Hepatocyte (in vitro differentiated cells): Measurements from ENCODE around the gene ADISSP. TPM values are rescaled to one million over a fixed set of nuclear protein-coding genes. Genes with fewer than 3 reads are reported as not detected.

Experiments
- DNase-seq: peaks from one replicate; pipeline ENCODE4 v3.0.0-alpha.2; 2016; ENCODE audit warnings: low spot score
- H2AFZ ChIP-seq: fragments of 200-600 bp; sonication (generic); 2 replicates; pipeline ENCODE4 v1.6.0; 2016; ENCODE audit warnings: antibody characterized with exemption, mild to moderate bottlenecking
- H3K27ac ChIP-seq: fragments of 200-600 bp; sonication (generic); 2 replicates; pipeline ENCODE4 v1.5.1; 2016; ENCODE audit warnings: mild to moderate bottlenecking
- H3K27me3 ChIP-seq: fragments of 200-600 bp; sonication (generic); 2 replicates; pipeline ENCODE4 v1.6.1; 2016
- H3K36me3 ChIP-seq: fragments of 200-600 bp; sonication (generic); replicated peaks from 2 replicates; pipeline ENCODE4 v1.5.1; 2016; ENCODE audit warnings: low read depth; ENCODE audit not compliant: insufficient read depth
- H3K4me1 ChIP-seq: fragments of 200-600 bp; sonication (generic); 2 replicates; pipeline ENCODE4 v1.5.1; 2016; ENCODE audit warnings: mild to moderate bottlenecking, moderate library complexity; ENCODE audit not compliant: insufficient read depth
- H3K4me2 ChIP-seq: fragments of 200-600 bp; sonication (generic); 2 replicates; pipeline ENCODE4 v1.6.0; 2016
- H3K4me3 ChIP-seq: fragments of 200-600 bp; sonication (generic); 2 replicates; pipeline ENCODE4 v1.5.1; 2016; ENCODE audit warnings: mild to moderate bottlenecking
- H3K79me2 ChIP-seq: fragments of 200-600 bp; sonication (generic); 2 replicates; pipeline ENCODE4 v1.6.0; 2017; ENCODE audit warnings: mild to moderate bottlenecking
- H3K9me2 ChIP-seq: fragments of 200-600 bp; sonication (generic); replicated peaks from 2 replicates; pipeline ENCODE4 v1.6.0; 2017; ENCODE audit warnings: mild to moderate bottlenecking; ENCODE audit not compliant: insufficient read depth
- H3K9me3 ChIP-seq: fragments of 200-600 bp; sonication (generic); 2 replicates; pipeline ENCODE4 v1.5.1; 2016; ENCODE audit warnings: low read depth, mild to moderate bottlenecking
- H4K20me1 ChIP-seq: fragments of 200-600 bp; sonication (generic); 2 replicates; pipeline ENCODE4 v1.6.0; 2016; ENCODE audit warnings: mild to moderate bottlenecking; ENCODE audit not compliant: insufficient read depth, poor library complexity, severe bottlenecking
- CTCF ChIP-seq: fragments of 200-600 bp; sonication (generic); IDR thresholded peaks from 2 replicates; pipeline ENCODE4 v1.5.1; 2016; ENCODE audit warnings: antibody characterized with exemption, mild to moderate bottlenecking; ENCODE audit not compliant: poor library complexity
- EZH2 ChIP-seq: fragments of 200-600 bp; sonication (generic); IDR thresholded peaks from 2 replicates; pipeline ENCODE4 v1.6.1; 2016; ENCODE audit warnings: antibody characterized with exemption, mild to moderate bottlenecking, borderline replicate concordance
- EZH2phosphoT487 ChIP-seq: fragments of 200-600 bp; sonication (generic); IDR thresholded peaks from one replicate; pipeline ENCODE4 v1.6.1; 2018; ENCODE audit warnings: antibody characterized with exemption, mild to moderate bottlenecking, low read depth, moderate library complexity; ENCODE audit not compliant: unreplicated experiment, severe bottlenecking
- WGBS: methylation state at CpG from one replicate; pipeline ENCODE4 v1.1.6; 2016; ENCODE audit warnings: low lambda C conversion rate; ENCODE audit errors: missing lambda C conversion rate; 5-methylcytosine and 5-hydroxymethylcytosine counted together
- polyA plus RNA-seq: library from polyadenylated mRNA; unstranded; fragments of >200 nt; fragmentation: Nextera tagmentation; extraction: Ambion mirVana; gene quantifications from 2 replicates; pipeline ENCODE4 v1.2.1, GENCODE V29; 2016
- total RNA-seq: library from RNA; depleted of rRNA; stranded (reverse); fragments of >200 nt; gene quantifications from 2 replicates; pipeline ENCODE4 v1.2.3, GENCODE V29; 2014

ADISSP gene
- total and polyA plus RNA-seq, 2 experiments from 2014 or later: 9.6 to 36.0 TPM

- peaks cover 4% of the 10 kb centered on the region for H3K27me3 ChIP-seq
- no peaks in the 10 kb centered on the region for H3K9me2 ChIP-seq
- no peak for TF ChIP-seq EZH2phosphoT487
- no peak for TF ChIP-seq EZH2
- TF ChIP-seq CTCF: no peak
- no peaks in the 10 kb centered on the region for H3K36me3 ChIP-seq
- DNase-seq: peak; percentile 3
- no peaks in the 10 kb centered on the region for H4K20me1 ChIP-seq
- no peaks in the 10 kb centered on the region for H3K79me2 ChIP-seq
- no peak overlapping the region for H3K27ac ChIP-seq
- WGBS: 83% methylated on average over 19 of the region's 19 CpGs
- H3K4me1 ChIP-seq: no peaks in the 10 kb centered on the region
- H3K4me3 ChIP-seq: no peak overlapping the region
- no peak overlapping the region for H2AFZ ChIP-seq
- no peak overlapping the region for H3K4me2 ChIP-seq
- H3K9me3 ChIP-seq: no peaks in the 10 kb centered on the region
These were observed 28.3 kb downstream of the ADISSP start for GRCh38 chr20:3739054-3739925.

GRCh38 chr20:3738111-3739053 is 29.2 kb downstream of the ADISSP start:
- no peak overlapping the region for H2AFZ ChIP-seq
- H4K20me1 ChIP-seq: no peaks in the 10 kb centered on the region
- peaks cover 2% of the 10 kb centered on the region for H3K4me1 ChIP-seq
- no peak overlapping the region for H3K4me3 ChIP-seq
- H3K27ac ChIP-seq: no peak overlapping the region
- 50% methylated on average over 11 of the region's 11 CpGs for WGBS
- H3K36me3 ChIP-seq: no peaks in the 10 kb centered on the region
- no peaks in the 10 kb centered on the region for H3K27me3 ChIP-seq
- H3K4me2 ChIP-seq: no peak overlapping the region
- no peaks in the 10 kb centered on the region for H3K79me2 ChIP-seq
- no peaks in the 10 kb centered on the region for H3K9me3 ChIP-seq
- H3K9me2 ChIP-seq: no peaks in the 10 kb centered on the region
- DNase-seq: peak; percentile 3
- no peak for TF ChIP-seq EZH2phosphoT487
- no peak for TF ChIP-seq CTCF
- TF ChIP-seq EZH2: no peak

GRCh38 chr20:3735768-3736167 is 31.8 kb downstream of the ADISSP start:
- peak; percentile 3 for DNase-seq
- H3K27me3 ChIP-seq: peaks cover 3% of the 10 kb centered on the region
- no peaks in the 10 kb centered on the region for H3K9me3 ChIP-seq
- H3K4me1 ChIP-seq: peaks cover 2% of the 10 kb centered on the region
- no peak overlapping the region for H3K27ac ChIP-seq
- no peaks in the 10 kb centered on the region for H3K79me2 ChIP-seq
- no peaks in the 10 kb centered on the region for H3K36me3 ChIP-seq
- H3K9me2 ChIP-seq: no peaks in the 10 kb centered on the region
- H3K4me2 ChIP-seq: no peak overlapping the region
- TF ChIP-seq CTCF (no peak), EZH2 (no peak), EZH2phosphoT487 (no peak)
- H3K4me3 ChIP-seq: no peak overlapping the region
- H2AFZ ChIP-seq: no peak overlapping the region
- H4K20me1 ChIP-seq: no peaks in the 10 kb centered on the region
- WGBS: 53% methylated on average over 4 of the region's 4 CpGs
